Ecto neural progenitor cell (in vitro differentiated cells): Measurements from ENCODE around the gene ATP11A.

Source experiments
- DNase-seq: peaks from one replicate; pipeline ENCODE4 v3.0.0-alpha.2; 2018; ENCODE audit warnings: low spot score

The ATP11A gene

DNA sequence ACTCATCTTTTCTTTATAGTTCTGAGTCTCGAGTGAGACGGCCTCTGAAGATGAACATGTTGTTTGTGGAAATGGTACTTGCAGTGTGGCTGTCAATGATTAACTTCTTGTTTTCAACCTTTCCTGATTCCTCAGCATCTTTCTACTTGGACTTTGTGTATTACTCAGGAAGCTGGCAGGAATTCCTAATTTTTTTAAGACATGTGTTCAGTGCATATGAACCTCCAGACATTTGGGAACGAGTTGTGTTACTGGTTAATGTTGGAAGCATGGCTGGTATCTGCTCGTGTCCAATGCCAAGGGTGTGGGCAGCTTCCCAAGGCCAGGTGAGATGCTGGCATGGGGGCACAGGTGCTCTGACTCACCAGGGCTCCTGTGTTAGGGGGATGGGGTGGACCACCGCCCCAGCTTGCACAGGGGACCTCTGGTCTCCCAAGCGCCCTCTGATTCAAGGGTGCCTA, 218.1 kb downstream of the ATP11A start:
- DNase-seq = no peak

DNA sequence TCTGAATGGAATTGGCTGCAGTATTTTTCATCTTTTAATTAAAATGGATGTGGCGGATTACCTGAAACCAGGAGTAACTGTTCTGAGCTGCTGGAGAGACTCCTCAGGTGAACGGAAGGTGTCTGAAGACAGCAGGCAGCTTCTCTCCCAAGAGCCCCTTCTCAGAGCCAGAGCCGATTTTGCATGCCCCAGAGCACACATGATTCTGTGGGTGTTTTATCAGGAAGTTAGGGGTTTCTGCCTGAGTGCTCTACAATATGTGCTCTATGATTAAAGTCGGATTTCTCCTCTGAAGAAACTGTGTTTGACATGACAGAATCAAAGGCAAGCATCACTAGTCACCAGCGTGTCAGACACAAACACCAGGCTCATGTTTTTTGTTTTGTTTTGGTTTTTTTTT, 218.5 kb downstream of the ATP11A start:
- DNase-seq = no peak

DNA sequence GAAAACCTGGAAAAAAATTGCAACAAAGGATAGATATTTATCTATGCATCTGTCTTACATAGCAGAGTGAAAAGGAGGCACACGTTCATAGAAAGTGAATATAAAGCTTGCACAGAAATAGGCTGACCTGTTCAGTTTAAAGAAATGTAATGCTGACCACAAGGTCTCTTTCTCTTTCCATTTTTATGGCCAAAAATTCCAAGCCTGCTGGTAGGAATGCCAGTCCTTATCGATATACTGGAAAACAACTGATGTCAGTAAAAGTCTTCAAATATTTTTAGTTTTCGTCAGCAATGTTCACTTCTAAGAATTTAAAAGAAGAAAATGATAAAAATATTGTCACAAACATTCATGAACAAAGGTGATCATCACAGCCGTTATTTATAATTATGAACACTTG, 220.2 kb downstream of the ATP11A start:
- DNase-seq = no peak

DNA sequence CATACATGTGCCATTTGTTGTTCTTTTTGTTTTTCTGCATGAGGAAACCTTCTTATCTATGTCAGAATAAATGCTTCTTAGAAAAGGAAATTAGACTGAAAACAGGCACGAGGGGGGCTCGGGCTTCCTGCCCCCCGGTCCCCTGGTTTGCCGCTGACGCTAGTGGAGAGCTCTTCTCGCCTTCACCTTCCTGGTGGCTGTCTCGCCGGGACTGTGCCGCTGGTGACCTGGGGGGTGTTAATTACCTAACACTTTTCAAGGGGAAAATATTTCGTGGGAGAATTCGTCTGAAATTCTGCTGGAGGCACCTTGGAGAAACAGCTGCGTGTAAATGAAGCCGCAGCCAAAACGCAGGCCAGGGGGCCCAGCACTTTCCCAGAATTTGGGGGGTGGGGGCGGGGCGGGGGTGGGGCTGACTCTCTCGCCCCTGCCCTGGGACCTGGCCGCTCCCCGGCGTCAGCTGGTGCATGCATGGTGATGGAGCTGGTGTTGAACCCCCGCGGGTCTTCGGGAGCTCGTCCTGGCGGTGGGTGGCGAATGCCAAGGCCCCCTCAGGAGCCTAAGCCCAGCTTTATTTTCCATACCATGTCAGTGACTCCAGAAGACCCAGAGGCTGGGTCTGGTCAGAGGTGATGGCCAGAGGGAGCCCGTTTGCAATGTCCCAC, 220.9 kb downstream of the ATP11A start:
- DNase-seq = no peak

DNA sequence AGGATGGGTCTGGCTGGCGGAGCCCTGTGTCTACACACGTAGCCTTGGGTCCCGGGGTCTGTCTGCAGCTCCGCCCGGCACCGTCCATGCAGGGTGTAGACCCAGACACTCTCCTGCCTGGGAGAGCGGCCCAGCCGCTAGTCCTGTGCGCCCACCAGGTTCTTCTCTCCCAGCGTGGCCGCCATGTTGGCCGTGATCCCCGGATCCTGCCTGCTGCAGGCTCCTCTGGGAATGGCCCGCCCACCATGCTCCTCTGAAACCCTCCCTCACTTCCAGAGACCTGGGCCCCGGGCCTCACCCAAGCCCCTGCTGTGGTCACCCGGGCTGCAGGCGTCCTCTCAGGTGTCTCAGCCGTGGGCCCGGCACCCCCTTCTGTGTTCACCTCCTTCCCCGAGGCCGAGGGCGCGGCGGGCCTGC, 221.5 kb downstream of the ATP11A start:
- no peak for DNase-seq

DNA sequence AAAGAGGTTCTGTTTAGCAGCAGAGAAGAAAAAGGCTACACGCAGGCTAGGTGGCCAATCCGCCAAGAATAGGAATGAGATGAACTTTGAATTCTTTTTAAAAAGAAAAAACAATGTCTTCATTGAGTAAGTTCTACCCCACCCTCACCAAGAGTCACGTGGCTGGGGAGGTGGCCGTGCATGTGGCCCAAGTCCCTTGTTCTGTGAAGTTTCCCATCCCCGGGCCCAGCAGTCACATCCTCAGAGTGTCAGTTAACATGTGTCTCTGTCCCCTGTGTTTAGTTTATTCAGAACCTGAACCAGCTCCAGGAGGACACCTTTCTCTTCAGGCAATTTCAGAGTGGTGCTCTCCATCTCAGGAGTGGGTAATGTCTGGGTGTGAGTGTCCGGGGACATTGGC, 222.0 kb downstream of the ATP11A start:
- DNase-seq = no peak

DNA sequence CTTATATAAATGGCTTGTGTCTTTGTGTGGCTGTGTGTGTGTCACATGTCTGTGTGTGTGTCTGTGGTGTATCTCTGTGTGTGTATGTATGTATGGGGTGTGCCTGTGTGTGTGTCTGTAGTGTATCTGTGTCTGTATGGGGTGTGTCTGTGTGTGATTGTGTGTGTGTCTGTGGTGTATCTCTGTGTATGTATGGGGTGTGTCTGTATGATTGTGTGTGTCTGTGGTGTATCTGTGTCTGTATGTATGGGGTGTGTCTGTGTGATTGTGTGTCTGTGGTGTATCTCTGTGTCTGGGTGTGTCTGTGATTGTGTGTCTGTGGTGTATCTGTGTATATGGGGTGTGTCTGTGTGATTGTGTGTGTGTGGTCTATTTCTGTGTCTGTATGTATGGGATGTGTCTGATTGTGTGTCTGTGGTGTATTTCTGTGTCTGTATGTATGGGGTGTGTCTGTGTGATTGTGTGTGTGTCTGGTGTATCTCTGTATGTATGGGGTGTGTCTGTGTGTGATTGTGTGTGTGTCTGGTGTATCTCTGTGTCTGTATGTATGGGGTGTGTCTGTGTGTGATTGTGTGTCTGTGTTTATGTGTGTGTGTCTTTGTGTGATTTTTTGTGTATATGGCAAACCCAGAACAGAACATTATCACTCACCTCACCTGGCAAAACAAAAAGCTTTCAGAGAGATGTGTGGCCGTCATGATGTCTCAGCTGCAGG, 223.0 kb downstream of the ATP11A start:
- DNase-seq = no peak

DNA sequence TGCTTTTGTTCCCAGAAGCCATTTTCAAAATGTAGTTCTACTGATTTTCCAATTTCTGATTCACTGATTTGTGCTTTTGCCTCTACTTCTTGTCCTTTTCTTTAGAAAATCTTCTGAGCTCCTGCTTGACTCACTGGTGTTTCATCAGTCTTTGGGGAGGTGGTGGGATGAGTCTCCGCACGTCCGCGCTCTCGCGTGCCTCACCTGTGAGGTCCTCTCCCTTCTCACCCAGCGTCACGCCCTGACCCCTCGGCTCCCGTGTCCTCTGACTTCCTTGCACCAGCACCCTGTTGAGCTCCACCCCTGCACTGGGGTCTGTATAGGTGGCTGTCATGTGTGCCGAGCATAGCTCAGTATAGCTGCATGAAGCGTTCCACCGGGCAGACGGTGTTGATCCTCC, 226.5 kb downstream of the ATP11A start:
- DNase-seq = no peak

DNA sequence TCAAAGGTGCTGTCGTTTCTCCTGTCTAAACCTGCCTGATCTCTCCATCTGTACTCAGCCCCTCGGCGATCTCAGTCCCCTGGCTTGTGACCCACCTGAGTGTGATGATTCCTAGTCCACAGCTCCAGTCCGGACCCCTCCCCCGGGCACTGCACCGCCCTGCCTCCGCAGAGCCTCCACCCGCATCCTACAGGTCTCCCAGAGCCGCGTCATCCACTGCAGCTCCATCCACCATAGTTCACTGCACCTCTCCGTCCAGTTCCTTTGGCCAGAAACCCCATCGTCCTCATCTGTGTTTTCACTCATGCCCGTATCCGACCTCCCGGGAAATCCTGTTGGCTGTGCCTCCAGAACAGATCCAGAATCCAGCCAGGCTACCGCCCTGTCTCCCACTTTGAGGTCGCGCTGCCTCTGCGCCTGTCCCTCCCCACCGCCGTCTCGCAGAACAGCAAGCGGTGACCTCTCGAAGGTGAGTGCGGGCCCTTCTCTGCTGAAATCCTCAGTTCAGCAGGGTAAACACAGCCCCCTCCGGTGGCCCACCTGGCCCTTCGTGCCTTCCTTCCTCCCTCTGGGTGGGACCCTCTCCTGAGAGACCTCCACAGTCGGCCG, 227.3 kb downstream of the ATP11A start:
- no peak for DNase-seq

DNA sequence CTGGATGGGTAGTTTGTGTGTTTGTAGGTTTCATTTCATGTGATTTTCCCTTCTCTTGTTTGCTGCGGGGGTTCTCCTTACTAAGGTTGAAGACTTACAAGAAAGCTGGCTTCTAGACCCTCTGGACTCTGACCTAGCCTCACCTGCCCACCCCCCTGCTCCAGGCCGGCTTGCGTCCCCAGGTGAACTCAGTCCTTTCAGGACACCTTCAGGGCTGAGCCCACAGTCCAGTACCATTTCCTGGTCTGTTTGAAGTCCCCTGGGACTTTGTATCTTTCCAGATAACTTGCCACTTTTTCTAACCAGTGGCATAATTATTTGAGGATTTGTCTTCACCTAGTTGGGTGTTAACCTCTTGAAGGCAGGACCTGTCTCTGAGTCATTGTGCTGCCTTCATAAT, 227.9 kb downstream of the ATP11A start:
- DNase-seq = no peak

DNA sequence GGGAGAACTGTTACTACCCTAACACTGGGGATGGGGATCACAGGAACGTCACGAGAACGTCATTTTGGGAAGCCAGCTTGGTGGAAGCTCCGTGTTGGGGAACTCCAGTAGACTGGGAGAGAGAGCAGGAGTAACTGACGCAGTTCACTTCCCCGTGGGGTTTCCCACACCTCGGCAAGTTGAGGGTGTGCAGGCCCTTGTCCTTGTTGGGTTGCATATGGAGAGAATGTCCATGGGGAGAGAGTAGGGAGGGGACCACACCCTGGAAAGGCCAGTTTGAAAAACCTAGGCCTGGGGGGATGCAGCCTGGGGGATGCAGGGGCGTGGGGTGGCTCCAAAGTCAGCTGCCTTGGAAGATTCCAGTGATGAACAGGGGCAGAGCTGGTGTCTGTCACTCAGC, 228.4 kb downstream of the ATP11A start:
- no peak for DNase-seq

DNA sequence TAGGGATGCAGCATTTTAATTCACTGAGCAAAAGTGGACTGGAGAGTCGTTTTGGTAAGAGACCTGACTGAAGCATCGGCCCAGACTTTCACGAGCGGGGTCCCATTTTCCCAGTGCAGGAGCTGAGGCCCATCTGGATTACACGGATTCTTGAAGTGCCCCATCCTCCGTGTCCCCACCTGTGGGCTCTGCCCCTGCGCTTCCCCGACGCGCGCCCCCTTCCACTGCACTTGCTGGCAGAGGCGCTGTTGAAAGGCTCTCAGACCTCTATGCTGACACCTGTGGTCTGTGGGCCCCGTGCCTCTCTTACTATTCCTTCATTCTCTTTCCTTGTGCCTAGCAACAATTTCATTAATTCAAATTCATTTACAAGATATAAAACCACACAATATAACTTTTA, 228.9 kb downstream of the ATP11A start:
- no peak for DNase-seq

DNA sequence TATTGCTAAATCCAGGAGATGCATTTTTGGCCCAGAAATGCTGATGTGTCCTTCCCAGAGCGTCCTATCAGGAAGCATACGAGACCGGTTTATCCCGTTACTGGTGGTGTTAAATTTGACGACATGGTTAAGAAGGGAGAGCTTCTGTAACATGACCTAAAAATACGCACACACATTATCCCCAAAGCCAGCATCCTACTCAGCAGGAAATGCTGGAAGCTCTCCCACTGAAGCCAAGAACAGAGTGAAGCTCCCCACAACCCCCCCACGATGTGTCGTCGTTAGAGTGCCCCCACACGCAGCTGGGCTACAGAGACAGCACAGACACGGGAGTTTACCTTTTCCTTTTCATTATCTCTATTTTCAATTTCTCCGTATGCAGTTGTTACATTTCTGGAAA, 234.1 kb downstream of the ATP11A start:
- DNase-seq = no peak

DNA sequence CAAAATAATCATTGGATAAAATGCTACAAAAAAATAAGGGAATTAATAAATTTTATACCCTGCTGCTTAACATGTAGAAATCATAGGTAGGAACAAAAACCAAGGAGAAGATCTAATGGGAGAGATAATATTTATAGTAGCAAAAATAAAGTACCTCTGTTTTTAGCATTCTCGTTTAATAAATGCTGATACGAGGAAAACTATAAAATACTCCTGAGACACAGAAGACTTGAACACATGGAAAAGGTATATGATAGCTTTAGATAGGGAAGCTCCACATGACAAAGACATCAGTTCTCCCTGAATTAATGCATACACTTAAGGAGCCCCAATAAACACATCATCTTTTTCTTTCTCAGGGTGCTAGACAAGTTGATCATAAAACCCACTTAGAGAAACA, 234.5 kb downstream of the ATP11A start:
- DNase-seq = no peak

DNA sequence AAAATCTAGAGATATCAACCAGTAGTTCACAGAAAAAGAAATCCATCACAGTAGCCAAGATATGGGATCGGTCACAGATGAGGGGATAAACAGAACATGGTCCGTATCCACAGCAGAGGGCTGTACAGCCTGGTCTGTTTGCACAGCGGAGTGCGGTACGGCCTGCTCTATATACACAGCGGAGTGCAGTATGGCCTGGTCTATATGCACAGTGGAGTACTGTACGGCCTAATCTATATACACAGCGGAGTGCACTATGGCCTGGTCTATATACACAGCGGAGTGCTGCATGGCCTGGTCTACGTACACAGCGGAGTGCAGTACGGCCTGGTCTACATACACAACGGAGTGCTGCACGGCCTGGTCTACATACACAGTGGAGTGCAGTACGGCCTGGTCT, 236.2 kb downstream of the ATP11A start:
- no peak for DNase-seq

DNA sequence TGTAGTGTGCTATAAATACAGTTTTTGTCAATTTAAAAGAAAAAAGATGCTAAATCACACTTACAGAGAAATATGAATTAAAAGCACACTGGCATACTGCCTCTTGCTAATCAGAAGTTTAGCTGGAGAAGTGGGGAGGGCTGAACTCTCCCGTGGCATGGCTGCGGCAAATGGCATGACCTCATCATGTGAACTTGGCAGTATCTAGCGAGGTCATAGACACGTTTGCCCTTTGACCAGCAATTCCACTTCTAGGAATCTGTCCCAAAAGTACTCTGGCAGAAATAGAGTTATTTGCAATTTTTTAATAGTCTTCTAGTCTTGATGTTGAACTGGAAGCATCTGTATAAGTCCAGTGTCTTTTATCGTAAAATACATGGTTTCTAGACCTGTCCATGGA, 237.2 kb downstream of the ATP11A start:
- DNase-seq = no peak

DNA sequence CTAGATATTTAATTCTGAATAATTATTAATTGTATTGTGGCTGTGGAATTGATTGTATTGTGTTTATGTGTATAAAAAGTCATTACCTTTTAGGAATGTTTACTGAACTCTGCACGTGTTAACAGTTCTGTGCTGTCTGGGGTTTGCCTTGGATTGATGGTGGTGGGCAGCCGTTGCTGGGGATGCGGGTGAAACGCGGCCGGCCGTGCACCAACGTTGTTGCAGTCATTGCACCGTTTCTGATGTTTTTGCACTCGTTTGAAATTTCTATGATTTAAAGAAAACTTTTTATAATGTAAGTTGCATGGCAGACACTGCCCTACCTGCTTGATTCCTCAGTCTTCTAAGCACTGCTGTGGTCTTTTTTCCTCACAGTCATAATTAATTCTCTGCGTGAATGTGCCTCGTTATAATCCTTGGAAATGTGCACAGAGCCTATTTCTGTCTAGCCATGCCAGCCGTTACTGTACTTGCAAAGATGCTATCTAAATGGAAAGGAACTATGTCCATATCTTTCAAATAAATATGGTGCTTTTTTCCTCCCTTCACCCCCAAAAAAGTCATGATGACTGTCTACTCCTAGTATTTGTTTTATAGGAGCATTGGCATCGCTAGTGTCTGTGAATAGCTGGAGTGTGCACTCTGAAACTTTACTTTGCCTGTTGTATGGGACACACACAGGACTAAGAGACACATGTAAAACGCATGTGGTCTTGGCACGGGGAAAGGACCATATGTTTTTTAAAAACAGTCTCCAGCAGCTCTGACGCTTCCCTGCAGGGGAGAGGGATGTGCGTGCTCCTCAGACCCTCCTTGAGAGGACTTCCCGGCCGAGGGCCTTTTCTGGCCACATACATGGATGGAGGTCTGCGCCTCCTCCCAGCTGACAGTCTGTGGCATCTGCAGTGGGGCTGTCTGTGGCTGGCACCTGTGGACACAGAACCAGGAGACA, 238.5 kb downstream of the ATP11A start:
- no peak for DNase-seq

DNA sequence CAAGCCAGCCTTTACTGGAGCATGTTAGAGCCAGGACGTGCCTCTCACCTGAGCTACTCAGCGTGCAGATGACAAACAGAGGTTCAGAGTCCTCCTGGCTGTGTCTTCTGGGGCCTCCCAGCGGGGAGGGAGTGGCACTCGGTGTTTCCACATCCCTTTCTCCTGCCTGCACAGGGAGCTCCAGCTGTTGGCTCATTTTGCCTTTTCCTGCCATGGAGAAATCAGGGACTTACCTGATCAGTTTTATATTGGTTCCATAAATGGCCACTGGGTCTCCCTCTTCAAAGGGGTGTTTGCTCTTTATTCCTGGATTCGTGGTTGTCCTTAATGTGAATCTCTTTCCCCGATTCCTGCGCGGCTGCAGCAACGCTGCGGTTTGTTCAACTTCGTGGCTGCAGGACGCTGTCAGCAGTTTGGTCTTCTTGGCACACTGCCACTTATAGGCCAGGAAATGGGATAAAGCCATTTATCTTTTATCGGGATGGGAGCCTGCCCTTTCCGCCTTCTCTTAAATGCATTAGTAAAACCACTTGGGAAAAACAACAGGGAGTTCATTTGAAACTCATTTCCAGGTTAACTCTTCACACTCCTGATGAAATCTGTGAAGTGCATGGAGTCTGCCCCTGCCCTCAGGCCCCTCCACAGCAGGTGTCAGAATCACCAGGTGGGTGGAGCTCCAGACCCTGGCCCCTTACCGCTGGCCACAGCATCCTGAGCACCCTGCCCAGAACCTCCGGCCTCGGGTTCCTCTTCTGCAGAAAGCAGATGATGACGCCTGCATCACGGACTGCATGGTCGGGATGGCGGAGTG, 239.3 kb downstream of the ATP11A start:
- DNase-seq = no peak

DNA sequence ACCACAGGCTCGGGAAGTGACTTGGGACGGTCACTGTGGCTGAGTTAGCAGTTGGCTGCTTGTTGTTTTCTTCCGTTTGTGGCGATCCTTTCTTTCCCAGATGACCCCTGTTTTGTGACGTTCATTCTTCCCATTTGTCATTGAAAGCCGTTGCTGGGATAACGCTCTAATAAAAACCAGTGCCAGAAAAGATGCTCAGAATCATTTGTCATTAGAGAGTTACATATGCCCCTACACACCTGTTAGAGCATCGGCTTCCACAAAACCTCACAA, 239.9 kb downstream of the ATP11A start:
- no peak for DNase-seq

DNA sequence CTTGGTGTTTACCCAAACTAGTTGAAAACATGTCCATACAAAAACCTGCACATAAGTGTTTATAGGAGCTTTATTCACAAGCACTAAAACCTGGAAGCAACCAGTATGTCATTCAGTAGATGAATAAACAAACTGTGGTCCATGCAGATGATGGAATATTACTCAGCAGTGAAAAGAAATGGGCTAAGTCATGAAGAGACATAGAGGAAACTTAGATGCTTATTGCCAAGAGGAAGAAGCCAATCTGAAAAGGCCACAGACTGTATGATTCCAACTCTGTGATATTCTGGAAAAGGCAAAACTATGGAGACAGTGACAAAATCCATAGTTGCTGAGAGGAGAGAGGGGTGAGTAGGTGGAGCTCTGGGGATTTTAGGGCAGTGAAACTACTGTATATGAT, 240.4 kb downstream of the ATP11A start:
- no peak for DNase-seq

DNA sequence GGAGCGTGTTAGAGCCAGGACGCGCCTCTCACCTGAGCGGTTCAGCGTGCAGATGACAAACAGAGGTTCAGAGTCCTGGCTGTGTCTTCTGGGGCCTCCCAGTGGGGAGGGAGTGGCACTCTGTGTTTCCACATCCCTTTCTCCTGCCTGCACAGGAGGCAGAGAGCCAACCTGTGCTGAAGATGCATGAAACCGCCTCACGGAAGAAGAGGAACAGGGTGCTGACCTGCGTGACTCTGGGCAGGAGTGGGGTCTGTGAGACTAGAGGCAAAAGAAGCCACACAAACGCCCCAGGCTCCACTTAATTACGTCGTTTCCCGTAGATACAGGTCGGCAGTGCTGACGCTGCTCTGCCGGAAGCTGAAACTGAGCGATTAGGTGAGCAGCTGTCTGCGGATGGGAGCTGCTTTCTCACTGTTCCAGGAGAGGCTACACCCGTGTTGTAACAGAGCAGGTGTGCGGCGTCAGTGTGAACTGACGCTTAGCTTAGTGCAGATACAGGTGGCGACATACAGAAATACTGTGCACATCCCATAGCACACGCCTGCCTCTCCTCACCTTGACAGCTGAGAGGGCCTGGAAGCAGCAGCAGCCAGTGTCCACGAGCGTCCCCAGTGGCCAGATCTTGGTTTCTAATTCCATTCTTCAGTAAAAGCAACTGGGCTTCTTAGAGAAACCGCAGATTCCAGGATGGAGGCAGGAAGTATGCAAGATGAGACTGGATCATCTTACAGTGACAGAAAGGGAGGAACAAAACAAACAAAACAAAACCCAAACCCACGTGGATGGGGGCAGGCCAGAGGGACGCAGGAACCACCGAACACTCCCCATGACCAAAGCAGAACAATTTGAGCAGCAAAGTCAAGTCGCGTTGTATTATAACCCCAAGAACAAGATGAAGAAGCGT, 241.4 kb downstream of the ATP11A start:
- no peak for DNase-seq
